Hindlimb muscle (tissue), 1 donor: ENCODE data around the gene SPATA3. TPM values are rescaled to one million over a fixed set of nuclear protein-coding genes. Genes with fewer than 3 reads are reported as not detected.

Experiments
- DNase-seq: peaks from one replicate; pipeline ENCODE4 v3.0.0-alpha.2; 2013
- polyA plus RNA-seq: library from polyadenylated mRNA; unstranded; fragments of 120-200 nt; gene quantifications from one replicate; pipeline ENCODE4 v1.2.1, GENCODE V29; 2013; ENCODE audit not compliant: insufficient read length

SPATA3 gene
- polyA plus RNA-seq, 1 donor = not detected

DNA sequence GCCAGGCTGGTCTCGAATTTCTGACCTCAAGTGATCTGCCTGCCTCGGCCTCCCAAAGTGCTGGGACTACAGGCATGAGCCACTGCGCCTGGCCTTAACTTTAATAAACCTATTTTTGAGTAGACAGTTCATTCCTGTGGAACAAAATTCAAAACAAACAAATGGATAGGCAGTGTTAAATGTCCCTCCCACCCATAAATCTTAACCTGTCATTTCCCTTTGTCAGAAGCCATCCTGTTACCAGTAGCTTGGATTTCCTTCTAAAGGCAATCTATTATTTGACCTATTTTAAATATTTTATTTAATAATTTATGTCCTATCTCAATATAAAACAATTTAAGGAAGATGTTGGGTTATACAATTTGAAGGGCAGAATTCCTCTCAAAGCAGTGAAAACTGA lies 34.8 kb downstream of the SPATA3 start:
- no peak for DNase-seq

DNA sequence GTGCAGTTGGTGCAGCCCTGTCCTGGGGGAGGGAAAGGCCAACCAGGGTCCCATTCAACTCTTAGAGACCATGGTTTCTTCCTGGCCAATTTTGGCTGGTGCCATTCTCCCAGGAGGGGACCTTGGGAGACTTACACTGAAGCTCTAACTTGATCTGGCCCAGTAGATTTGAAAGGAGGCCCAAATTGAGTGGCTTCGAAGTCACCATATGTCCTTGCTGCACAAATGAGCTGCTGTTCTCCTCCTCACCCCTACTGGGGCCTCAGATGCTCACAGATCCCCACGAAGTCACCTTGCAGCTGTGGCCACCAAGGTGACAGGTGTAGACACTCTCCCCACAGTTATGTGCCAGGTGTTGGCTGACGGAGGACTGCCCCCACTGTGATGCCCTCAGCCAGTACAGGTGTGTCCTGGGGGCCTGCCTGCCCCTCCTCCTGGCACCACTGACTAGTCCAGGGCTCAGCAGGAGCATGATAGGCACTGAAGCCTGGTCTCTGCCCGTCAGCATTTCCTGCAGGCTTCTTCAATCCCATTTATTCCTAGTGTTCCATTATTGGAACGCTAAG lies 36.7 kb downstream of the SPATA3 start:
- no peak for DNase-seq

DNA sequence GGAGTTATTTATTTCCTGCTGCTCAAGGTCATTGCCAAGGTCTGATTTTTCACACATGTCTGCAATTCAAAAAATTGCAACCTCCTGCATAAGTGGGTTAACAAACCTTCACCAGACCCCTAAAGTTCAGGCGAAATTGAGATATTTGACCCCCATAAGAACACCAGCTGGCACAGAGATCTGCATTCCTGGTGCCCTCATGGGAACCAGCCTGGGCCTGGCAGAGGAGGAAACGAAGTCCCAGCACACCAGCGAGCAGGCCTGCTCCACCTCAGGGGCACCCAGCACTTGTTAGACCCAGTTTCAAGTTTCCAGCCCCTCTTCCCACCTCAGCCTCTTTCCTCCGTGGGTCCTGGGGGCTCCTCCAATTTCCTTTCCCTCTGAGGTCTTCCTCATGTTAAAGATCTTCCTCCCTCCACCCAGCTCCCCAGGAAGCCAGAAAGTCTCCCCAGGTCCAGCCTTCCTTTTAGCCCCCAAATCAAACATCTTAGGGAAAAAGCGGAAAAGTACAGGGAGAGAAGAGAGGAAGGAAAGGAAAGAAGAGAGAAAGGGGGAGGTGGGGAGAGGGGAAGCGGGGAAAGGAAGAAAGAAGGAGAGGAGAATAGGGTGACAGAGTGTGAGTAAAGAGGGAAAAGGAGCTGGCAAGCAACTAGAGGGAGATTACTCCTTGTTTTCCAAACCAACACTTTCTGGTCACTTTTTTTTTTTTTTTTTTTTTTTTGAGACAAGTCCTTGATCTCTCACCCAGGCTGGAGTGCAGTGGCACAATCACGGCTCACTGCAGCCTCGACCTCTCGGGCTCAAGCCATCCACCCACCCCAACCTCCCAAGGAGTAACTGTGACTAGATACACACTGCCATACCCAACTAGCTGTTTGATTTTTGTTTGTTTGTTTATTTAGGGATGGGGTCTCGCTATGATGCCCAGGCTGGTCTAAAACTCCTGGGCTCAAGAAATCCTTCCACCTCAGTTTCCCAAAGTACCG lies 37.5 kb downstream of the SPATA3 start:
- no peak for DNase-seq

DNA sequence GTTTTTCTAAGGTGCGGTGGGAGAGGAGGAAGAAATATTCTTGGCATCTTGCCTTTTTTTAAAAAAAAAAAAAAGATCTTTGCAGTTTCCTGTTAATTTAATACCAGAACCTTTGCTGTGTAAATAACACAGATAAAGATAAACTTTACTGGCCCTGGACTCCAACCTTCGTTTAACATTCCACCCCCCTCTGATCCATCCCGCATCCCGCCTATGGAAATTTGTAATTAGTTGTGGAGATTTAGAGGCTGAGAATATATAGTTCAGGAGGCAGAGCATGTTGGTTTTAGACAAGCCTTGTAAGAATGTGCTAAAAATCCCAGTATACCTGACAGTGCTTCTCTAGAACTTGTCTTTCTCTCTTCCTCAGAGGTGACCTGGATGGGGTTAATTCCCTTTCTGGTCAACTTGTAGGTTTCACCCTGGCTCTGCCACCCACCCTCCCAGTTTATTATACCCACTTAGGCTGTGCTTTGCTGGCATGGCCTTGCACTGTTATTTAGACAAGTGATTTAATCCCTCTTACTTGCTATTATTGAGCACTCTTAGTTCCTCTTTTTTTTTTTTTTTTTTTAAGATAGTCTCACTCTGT lies 38.5 kb downstream of the SPATA3 start:
- no peak for DNase-seq

DNA sequence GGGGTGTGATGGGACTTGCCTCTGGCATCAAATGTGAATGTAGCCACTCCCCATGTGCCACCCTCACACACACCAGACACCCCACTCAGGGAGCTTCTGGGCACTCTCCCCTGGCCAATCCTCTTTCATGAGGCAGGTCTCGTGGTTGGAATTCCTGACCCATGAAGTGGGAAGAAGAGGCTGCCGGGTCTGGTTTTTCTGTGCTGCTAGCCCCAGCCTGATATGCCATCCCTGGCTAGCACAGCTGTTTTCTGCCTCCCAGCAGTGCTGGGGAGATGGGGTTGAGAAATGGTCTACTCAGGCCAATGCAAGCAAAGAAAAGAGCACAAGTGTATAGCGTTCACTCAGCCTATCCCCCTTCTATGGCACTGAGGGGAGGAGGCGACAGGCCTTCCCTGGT lies 40.2 kb downstream of the SPATA3 start:
- no peak for DNase-seq

DNA sequence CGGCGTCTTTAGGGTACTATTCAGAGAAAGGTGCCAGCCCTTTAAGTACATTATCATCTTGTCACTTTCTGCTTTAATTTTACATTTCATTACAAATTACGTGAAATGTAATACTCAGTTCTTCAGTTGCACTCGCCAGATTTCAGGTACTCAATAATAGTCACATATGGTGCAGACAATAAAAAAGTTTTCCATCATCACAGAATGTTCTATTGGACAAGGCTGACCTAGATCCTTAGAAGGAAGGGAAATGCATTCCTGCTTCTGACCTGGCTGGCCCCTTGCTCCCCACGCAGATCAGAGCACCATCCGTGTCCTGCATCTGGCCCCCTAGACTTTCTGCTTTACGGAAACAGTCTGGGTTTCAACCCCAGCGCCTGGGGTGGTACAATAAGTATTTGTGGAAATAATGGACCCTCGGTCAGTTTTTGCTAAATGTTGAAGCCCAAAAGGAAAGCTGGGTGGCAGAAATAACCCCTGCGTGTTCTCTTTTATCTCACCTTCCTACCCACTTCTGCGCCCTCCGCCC lies 40.7 kb downstream of the SPATA3 start:
- DNase-seq = no peak

DNA sequence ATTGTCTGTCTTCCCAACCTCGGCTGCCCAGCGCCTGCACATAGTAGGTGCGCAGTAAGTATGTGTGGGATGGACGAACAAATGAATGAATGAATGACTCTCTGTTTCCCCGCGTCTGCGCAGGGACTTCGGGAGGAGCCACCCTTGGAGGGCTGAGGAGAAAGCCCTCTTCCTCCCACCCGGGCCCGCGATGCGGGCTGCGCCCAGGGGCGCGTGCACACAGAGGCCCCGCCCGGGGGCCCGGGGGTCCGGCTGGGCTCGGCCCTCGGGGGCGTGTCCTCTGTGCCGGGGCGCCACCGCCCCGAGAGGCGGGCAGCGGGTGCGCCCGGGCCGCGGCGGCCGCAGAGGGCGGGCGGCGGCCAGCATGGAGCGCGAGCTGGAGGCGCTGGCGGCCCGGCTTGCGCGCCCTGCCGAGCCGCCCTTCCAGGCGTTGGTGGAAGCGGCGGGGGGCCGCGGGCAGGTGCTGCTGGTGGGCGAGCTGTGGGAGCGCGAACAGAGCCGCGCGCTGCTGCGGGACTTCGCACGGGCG lies 41.3 kb downstream of the SPATA3 start, which contains the start of gene C2orf72:
TSS of gene C2orf72 (plus strand) at position 322 of the 529 bp plus-strand sequence. CDS start at position 365, 43 bp downstream.
- DNase-seq = no peak

DNA sequence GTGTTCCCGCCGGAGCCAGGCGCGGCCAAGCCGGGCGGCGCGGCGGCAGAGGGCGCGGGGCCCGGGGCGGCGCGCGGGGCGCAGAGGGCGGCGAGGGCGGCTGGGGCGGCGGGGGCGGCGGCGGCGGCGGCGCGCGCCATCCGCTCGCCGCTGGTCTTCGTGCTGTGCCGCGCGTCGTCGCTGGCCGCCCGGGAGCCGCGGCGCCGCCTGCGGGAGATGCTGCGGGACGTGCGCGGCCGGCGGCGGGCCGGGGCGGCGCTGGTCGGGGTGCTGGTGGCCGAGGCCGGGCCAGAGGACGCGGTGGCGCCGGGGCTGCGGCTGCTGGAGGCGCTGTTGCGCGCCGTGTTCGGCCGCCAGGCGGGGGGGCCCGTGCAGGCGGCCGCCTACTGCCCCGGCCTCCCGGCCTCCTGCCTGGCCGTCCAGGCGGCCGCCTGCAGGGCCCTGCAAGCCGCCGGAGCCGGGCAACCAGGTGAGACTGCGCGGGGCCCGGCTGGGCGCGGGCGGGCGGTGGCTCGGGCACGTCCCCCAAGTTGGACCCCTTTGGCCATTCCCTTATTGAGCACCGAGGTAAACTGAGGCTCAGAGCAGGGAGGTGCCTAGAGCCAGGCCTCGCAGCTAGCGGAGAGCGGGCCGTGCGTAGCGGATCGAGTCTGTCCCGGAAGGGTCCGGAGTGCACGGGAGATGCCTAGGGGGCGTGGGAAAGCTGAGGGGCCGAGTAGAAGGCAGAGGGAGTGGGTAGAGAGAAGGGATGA lies 42.0 kb downstream of the SPATA3 start:
- no peak for DNase-seq

DNA sequence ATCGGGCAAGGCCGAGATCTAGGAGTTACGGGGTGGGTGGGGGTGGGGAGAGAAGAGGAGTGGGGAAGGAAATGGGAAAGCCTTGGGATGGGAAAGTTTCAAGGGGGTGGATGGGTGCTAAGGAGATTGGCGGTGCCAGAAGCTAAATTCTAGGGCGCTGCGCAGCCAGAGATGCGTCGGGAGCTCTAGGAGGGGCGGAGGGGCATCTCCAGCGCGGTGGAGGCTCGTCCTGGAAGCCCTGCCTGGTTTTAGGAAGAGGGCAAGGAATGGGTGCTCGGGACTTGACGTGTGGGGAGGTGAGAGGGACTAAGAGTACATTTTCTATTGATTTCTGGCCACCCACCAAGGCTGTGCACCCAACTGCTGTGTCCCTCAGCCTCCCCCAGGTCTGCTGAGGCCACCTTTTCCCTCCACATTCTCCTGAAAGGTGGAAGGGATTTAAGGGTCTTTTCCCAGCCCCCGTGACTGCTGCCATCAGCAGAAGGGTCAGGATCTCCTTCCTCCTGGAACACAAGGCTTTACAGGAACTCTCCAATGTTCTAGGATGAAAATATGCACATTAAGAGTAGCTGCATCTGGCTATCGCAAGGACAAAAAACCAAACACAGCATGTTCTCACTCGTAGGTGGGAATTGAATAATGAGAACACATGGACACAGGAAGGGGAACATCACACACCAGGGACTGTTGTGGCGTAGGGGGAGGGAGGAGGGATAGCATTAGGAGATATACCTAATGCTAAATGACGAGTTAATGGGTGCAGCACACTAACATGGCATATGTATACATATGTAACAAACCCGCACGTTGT lies 42.8 kb downstream of the SPATA3 start:
- DNase-seq = no peak

DNA sequence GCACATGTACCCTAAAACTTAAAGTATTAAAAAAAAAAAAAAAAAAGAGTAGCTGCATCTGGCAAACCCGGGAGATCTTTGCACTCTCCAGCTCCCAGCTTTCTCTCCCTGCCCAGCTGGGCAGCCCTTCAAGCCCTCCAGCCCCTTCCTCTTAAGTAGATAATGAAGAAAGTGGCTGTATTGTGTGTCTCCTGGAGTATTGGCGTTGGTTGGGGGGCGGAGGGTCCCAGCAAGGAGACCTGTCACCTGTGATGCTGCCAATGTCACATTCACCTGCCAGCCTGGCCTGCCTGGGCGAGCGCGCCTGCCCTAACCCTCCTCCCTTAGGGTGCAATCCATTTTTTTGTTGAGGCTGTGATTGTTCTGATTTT lies 43.4 kb downstream of the SPATA3 start:
- no peak for DNase-seq

DNA sequence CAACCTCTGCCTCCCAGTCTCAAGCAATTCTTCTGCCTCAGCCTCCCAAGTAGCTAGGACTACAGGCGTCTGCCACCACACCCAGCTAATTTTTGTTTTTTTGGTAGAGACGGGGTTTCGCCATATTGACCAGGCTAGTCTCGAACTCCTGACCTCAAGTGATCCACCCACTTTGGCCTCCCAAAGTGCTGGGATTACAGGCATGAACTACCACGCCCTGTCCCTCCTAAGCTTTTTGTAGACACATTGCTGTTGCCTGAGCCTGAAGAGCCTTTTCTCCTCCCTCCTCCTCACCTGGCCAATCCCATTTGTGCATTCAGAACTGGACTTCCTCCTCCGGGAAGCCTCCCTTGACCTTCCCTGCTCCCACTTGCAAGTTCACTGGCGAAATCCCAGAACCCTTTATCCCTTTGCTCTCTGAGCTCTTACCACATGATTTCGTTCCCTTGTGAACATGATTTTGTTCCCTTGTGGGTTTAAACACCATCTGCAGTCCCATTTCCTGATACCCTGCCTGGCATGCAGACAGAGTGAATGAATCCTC lies 44.0 kb downstream of the SPATA3 start:
- DNase-seq = no peak

DNA sequence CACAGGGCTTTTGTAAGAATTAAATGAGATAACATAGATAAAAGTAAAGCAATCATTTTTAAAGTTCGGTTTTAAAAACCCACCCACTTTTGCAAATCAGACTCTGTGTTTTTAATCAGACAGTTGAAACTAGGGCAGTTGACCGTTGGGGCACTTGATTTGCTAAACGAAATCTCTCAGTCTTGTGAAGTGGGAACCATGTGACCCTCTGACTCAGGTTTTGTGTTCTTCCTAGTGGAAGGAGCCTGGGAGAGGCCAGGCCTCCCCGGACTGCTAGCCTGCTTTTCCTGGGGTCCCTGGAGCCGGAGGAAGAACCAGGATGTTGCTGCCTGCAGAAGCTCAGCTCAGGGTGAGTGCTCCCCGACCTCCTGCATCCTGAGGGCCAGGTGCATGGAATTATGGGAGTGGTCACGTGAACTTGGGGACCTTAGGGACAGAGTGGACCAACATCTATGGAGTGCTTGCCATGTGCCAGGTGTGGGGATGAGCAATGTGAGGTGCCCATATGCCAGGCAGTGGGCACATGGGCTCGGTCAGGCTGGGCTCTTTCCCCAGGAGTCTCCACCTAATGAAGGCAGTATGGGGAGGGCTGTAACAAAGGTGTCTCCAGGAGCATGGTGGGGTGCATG lies 45.3 kb downstream of the SPATA3 start:
- DNase-seq = no peak

DNA sequence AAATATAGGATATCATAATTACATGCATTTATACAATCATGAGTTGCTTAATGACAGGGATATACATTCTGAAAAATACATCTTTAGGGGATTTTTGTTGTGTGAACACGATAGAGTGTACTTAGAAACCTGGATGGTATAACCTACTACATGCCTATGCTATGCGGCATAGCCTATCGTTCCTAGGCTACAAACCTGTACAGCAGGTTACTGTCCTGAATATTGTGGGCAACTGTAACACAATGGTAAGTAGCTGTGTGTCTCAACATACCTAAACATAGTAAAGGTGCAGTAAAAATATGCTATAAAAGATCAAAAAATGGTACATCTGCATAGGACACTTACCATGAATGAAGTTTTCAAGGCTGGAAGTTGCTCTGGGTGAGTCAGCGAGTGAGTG lies 47.9 kb downstream of the SPATA3 start:
- DNase-seq = no peak

DNA sequence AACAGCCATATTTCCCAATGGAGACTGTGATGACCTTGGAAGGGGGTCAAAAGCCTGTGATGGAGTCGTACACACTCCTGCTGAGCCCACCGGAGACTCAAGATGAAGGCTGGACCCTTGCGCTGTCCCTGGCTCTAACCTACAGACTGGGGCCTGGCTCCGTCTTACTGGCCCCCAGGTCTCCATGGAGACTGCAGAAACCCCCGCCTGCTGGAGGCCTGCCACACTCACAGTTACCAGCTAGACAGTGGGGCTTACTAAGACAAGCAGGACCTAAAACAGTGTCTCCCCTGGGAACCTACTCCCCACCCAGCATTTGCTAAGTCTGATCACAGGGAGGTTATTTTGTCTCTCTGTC lies 51.0 kb downstream of the SPATA3 start:
- DNase-seq = no peak

DNA sequence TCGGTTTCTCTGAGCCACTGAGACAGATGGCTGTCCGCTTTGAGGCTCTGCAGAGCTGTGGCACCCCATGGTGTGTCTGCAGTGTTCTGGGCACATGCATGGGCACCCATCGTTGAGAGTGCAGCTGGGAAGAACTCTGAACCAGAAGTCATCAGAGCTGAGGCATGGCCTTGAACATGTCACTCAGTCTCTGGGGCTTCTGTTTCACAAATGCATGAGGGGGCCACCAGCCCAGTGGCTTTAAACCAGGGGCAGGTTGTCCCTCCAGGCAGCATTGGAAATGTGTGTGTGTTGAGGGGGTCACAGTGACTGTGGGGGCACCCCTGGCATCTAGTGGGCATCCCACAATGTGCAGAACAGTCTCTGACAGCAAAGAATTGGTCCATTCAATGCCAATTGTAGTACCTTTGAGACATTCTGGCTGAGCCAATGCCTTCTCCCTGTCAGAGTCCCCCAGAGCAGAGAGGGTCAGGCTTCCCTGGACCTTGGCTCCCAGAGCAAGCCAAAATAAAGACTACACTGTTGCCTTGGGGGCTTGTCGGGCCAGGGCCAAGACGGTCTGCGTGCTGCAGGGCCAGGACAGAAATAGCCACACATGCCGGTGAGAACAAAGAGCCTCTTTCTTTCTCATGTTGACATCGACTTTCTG lies 51.5 kb downstream of the SPATA3 start:
- no peak for DNase-seq

DNA sequence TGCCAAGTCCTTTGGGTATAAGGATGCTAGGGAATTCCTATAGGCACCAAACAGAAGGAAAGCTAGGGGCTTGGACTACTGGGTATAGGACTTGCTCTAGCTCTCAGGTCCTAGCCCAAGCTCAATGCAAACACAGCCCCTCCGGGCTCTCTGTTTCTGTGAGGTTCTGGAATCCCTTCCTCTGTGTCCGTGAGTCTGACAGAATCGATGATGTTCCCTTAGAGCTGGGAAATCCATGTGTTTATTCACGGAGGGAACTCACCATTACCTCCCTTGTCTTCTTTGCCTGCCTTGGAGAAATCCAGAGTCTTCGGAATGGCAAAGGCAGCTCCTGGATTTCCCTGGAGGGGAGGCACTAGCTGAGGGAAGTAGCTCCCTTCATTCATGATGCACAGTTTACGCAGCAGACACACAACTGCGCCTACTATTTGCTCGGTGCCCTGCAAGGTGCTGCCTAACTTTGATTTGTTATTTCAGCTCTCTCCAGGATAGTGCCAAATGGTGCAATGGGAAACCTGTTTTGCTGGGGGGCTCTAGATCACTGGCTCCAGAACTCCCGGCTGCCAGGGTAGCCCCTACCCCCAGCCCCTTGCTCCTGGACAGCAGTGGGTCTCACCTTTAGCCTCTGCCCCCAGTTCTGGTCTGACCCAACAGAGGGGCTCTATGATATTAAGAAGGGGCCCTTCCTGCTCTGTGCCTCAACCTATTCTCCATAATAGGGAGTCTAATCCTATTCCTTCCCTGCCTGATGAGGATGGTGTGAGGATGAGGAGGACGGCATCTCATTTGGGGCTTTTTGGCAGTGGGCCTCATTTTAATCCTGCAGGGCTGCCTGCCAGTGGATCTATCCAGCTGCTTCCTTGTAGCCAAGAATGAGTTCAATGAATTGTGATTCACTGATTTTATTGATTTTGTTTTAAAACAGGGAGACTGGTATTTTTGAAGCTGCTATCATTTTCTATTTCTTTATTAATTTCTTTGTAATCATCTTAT lies 52.3 kb downstream of the SPATA3 start:
- no peak for DNase-seq

DNA sequence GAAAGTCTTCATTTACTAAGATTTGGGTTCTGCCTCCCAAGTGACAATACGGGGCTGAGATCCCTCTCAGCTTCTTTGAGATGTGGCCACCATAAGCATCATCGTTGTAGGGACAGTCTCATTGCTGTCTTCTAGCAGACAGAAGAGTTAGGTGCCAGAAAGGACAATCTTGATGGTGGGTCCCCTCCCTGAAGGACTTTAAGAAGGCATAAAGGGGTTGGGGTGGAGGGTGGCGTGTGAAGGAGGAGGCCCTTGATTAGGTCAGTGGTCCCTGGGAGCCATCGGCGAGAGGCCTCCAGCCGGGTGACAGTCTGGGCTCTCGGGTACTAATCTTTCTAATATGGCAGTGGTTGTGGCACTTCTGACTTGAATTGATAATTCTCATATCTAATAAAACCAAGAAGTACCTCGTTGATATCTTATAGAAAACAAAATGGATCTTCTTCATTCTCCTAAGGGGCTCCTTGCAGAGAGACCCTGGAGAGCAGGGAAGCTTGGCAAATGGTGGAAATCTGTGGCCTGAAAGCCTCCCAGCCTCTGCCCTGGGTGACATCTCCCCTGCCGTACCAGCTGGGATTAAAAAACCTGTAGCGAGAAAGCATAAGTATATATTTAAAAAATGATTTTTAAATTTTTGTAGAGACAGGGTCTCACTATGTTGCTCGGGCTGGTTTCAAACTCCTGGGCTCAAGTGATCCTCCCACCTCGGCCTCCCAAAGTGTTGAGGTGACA lies 53.5 kb downstream of the SPATA3 start:
- no peak for DNase-seq
